ENCODE measurements around the gene HNRNPH3.
"Not testable (repeated sequence)": the region's sequence is repeated elsewhere in the genome, so short reads cannot be mapped to it uniquely, and the experiment has no call there.

HNRNPH3 gene

GRCh38 chr10:68305854-68306253, 26.0 kb upstream of the HNRNPH3 start:
- Histone ChIP-seq H3K4me3 (ENCODE audit: low read length) (no peak overlapping the region), H3K27ac (ENCODE audit: low read length) (no peak overlapping the region), H3K9ac (ENCODE audit: low read depth, low read length) (no peak overlapping the region), H3K9me3 (ENCODE audit: insufficient read depth, low read depth, low read length) (no peaks in the 10 kb centered on the region), H3K4me1 (ENCODE audit: insufficient read depth, low read length) (no peaks in the 10 kb centered on the region), H3K27me3 (ENCODE audit: insufficient read depth, low read length) (no peaks in the 10 kb centered on the region), H3K36me3 (ENCODE audit: insufficient read depth, low read depth, low read length) (no peaks in the 10 kb centered on the region)

GRCh38 chr10:68310531-68310930, 21.3 kb upstream of the HNRNPH3 start:
- no peaks in the 10 kb centered on the region for H3K27me3 ChIP-seq (ENCODE audit: insufficient read depth, low read length)

GRCh38 chr10:68314930-68315329, 16.9 kb upstream of the HNRNPH3 start:
- not testable (repeated sequence) for H3K9ac ChIP-seq (ENCODE audit: low read depth, low read length); H3K36me3 ChIP-seq (ENCODE audit: insufficient read depth, low read depth, low read length); H3K4me1 ChIP-seq (ENCODE audit: insufficient read depth, low read length); H3K27ac ChIP-seq (ENCODE audit: low read length); H3K27me3 ChIP-seq (ENCODE audit: insufficient read depth, low read length); H3K4me3 ChIP-seq (ENCODE audit: low read length)
- H3K9me3 ChIP-seq (ENCODE audit: insufficient read depth, low read depth, low read length), result peaks cover 14% of the 10 kb centered on the region

More at GRCh38 chr10:68310531-68310930, 21.3 kb upstream of the HNRNPH3 start:
- Histone ChIP-seq H3K4me1 (ENCODE audit: insufficient read depth, low read length) (no peaks in the 10 kb centered on the region), H3K9me3 (ENCODE audit: insufficient read depth, low read depth, low read length) (no peaks in the 10 kb centered on the region), H3K27ac (ENCODE audit: low read length) (no peak overlapping the region), H3K36me3 (ENCODE audit: insufficient read depth, low read depth, low read length) (no peaks in the 10 kb centered on the region), H3K9ac (ENCODE audit: low read depth, low read length) (no peak overlapping the region), H3K4me3 (ENCODE audit: low read length) (no peak overlapping the region)

- peaks cover 14% of the 10 kb centered on the region for H3K9me3 ChIP-seq (ENCODE audit: insufficient read depth, low read depth, low read length)
- no peak overlapping the region for H3K4me3 ChIP-seq (ENCODE audit: low read length)
- no peaks in the 10 kb centered on the region for H3K36me3 ChIP-seq (ENCODE audit: insufficient read depth, low read depth, low read length)
- no peaks in the 10 kb centered on the region for H3K4me1 ChIP-seq (ENCODE audit: insufficient read depth, low read length)
- no peak overlapping the region for H3K9ac ChIP-seq (ENCODE audit: low read depth, low read length)
- no peak overlapping the region for H3K27ac ChIP-seq (ENCODE audit: low read length)
- no peaks in the 10 kb centered on the region for H3K27me3 ChIP-seq (ENCODE audit: insufficient read depth, low read length)
Observed at GRCh38 chr10:68315582-68315981, 16.3 kb upstream of the HNRNPH3 start.

DNA sequence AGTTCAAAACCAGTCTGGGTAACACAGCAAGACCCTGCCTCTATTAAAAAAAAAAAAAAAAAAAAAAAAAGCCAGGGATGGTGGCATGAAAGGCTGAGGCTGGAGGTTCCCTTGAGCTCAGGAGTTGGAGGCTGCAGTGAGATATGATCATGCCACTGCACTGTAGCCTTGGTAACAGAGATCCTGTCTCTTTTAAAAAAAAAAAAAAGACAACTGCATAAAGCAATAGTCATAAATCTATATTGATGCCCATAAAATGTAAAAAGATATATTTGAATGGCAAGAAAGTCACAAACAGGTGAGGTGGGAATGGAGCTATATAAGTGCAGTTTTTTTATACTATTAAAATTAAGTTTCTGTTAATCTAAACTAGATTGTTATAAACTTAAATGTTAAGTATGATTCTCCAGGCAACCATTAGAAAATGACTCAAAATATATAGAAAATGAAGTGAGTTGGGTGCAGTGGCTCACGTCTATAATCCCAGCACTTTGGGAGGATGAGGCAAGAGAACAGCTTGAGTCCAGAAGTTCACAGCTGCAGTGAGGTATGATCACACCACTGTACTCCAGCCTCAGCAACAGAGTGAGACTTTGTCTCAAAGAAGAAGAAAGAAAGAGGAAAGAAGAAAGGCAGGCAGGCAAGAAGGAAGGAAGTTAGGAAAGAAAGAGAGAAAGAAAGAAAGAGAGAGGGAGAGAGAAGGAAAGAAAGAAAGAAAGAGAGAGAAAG, 13.4 kb upstream of the HNRNPH3 start:
- Histone ChIP-seq H3K4me1 (ENCODE audit: insufficient read depth, low read length) (no peaks in the 10 kb centered on the region), H3K27ac (ENCODE audit: low read length) (no peak overlapping the region), H3K27me3 (ENCODE audit: insufficient read depth, low read length) (no peaks in the 10 kb centered on the region), H3K9ac (ENCODE audit: low read depth, low read length) (no peak overlapping the region), H3K4me3 (ENCODE audit: low read length) (no peak overlapping the region), H3K36me3 (ENCODE audit: insufficient read depth, low read depth, low read length) (no peaks in the 10 kb centered on the region), H3K9me3 (ENCODE audit: insufficient read depth, low read depth, low read length) (peaks cover 14% of the 10 kb centered on the region)

GRCh38 chr10:68324396-68324795, 7.5 kb upstream of the HNRNPH3 start:
- H3K36me3 ChIP-seq (ENCODE audit: insufficient read depth, low read depth, low read length); H3K27me3 ChIP-seq (ENCODE audit: insufficient read depth, low read length); H3K27ac ChIP-seq (ENCODE audit: low read length); H3K9me3 ChIP-seq (ENCODE audit: insufficient read depth, low read depth, low read length); H3K4me3 ChIP-seq (ENCODE audit: low read length); H3K4me1 ChIP-seq (ENCODE audit: insufficient read depth, low read length); H3K9ac ChIP-seq (ENCODE audit: low read depth, low read length): not testable (repeated sequence)

DNA sequence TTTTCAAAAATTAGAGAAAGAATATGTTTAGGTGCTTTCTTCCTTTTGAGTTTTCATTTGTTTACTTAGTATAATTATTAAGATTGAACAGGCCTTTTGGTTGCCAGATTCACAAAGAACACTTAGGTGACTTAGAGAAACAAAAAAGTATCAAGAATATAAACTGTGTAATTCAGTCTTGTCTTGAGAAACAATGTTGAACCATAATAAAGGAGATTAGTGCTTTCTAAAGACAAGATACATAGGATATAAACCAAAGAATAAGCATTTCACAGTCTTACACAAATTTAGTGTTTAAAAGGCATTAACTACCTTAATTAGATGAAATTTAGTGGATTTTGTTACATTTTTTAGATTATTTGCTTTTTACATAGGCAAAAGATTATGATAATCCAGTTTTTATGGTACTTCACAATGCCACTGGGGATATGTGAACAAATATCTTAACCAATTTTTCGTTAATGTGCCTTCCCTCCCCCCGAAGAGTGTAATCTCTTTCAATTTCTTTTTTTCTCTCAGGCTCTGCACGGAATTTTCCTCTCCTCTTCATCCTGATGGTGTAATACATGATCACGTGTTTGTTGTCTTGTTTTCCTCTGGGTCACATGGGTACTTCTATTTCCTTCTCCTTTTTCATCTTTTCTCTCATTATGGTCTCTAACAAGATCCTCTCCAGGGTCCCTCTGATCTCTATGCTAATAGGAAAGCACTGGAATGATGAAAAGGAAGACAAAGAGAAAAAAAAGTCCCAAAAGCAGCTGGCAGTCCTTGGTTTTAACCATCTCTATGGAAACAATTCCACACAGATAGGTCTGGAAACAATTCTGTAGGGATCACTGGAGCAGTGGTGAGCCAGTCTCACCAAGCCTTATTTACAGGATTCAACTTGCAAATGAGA, 3.7 kb upstream of the HNRNPH3 start:
- no peak overlapping the region for H3K27ac ChIP-seq (ENCODE audit: low read length)

GRCh38 chr10:68329506-68329861, 2.4 kb upstream of the HNRNPH3 start:
- Histone ChIP-seq H3K27ac (ENCODE audit: low read length) (no peak overlapping the region), H3K9me3 (ENCODE audit: insufficient read depth, low read depth, low read length) (no peaks in the 10 kb centered on the region), H3K9ac (ENCODE audit: low read depth, low read length) (no peak overlapping the region), H3K36me3 (ENCODE audit: insufficient read depth, low read depth, low read length) (peaks cover 10% of the 10 kb centered on the region; the same call in 1 of the 2 replicates), H3K27me3 (ENCODE audit: insufficient read depth, low read length) (no peaks in the 10 kb centered on the region), H3K4me3 (ENCODE audit: low read length) (no peak overlapping the region), H3K4me1 (ENCODE audit: insufficient read depth, low read length) (peaks cover 9% of the 10 kb centered on the region; the same call in 1 of the 2 replicates)

More for the DNA sequence above, 3.7 kb upstream of the HNRNPH3 start:
- Histone ChIP-seq H3K9ac (ENCODE audit: low read depth, low read length) (peak overlapping the region; percentile 67; the same call in 1 of the 2 replicates), H3K9me3 (ENCODE audit: insufficient read depth, low read depth, low read length) (no peaks in the 10 kb centered on the region), H3K4me1 (ENCODE audit: insufficient read depth, low read length) (peaks cover 9% of the 10 kb centered on the region; the same call in 1 of the 2 replicates), H3K36me3 (ENCODE audit: insufficient read depth, low read depth, low read length) (0 out of 2 replicates have a peak, but pooled peaks cover 5% of the 10 kb centered on the region), H3K27me3 (ENCODE audit: insufficient read depth, low read length) (no peaks in the 10 kb centered on the region), H3K4me3 (ENCODE audit: low read length) (0 out of 2 replicates have a peak overlapping the region, but pooled peaks have one; percentile 6)

DNA sequence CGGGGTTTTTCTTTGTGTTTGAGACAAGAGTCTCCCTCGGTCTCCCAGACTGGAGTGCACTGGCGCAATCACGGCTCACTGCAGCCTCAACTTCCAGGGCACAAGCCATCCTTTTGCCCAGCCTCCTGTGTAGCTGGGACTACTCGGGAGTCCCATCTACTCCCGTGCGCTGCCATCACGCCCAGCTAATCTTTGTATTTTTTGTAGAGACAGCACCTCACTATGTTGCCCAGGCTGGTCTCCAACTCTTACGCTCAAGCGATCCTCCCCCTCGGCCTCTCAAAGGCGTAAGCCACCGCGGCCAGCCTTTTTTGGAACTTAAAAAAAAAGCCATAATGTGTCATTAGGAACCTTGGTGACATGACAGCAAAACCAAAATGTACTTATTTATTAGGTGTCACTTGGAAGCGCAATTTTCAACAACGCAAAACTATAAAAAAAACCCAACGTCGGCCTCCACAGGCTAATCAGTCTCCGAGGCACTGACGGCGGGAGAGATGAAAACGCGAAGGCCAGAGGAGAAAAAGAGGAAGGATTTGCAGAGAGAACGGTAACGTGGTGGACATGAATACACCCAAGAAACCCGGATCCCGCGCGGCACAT, 911 bp upstream of the HNRNPH3 start:
- Histone ChIP-seq H3K27ac (ENCODE audit: low read length) (peak overlapping the region; percentile 99), H3K27me3 (ENCODE audit: insufficient read depth, low read length) (no peaks in the 10 kb centered on the region), H3K4me1 (ENCODE audit: insufficient read depth, low read length) (peaks cover 19% of the 10 kb centered on the region; the same call in 1 of the 2 replicates)

DNA sequence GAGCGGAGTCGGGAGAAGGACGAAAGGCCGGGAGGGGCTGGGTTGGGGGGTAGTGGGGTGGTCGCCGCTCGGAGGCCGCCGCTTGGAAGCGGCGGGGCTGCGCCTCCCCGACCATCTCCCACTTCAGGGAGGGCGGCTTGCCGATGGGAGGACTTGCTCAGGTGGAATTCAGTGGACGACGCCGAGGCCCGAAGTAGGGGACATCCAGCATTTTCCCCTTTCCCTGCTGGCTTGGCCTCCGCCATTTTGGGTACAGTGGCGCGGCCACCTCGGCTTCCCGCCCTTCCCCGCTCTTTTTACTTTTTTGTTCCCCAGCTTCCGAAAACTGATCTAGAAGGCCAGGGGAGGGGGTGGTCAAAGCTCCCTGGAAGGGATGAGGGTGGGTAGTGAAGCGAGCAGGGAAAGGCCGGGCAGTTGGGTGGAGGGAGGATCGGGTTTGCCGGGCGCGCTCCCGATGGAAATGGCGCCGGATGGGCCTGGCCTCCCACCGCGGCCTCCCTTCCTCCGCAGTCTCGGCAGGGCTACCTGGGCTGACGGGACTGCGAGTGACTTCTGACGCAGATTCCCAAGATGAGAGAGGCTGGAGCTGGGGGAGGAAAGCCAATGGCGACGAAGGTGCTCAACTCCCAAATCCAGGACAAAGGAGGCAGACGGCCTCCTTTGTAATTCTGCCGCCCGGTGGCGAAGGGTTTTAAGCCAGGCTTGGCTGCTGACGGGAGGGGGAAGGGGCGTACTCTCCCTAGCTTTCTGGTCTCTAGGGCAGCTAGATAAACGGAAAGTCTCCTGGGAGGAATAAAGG, 594 bp downstream of the HNRNPH3 start, which contains the start of gene PBLD:
TSS of gene PBLD (minus strand) at position 670 of the 799 bp plus-strand sequence. CDS start 26,084 bp downstream, outside the sequence.
- Histone ChIP-seq H3K27ac (ENCODE audit: low read length) (peak within 1 kb of the TSS; percentile 99), H3K4me3 (ENCODE audit: low read length) (peak within 1 kb of the TSS; percentile 87), H3K9me3 (ENCODE audit: insufficient read depth, low read depth, low read length) (no peaks in the 10 kb centered on the region), H3K36me3 (ENCODE audit: insufficient read depth, low read depth, low read length) (peaks cover 33% of the 10 kb centered on the region), H3K27me3 (ENCODE audit: insufficient read depth, low read length) (no peaks in the 10 kb centered on the region), H3K4me1 (ENCODE audit: insufficient read depth, low read length) (peaks cover 26% of the 10 kb centered on the region; the same call in 1 of the 2 replicates), H3K9ac (ENCODE audit: low read depth, low read length) (peak within 1 kb of the TSS; percentile 100)

More for the DNA sequence above, 911 bp upstream of the HNRNPH3 start:
- peak overlapping the region; percentile 87 for H3K4me3 ChIP-seq (ENCODE audit: low read length)
- peak overlapping the region; percentile 100 for H3K9ac ChIP-seq (ENCODE audit: low read depth, low read length)
- H3K9me3 ChIP-seq (ENCODE audit: insufficient read depth, low read depth, low read length), result no peaks in the 10 kb centered on the region
- peaks cover 19% of the 10 kb centered on the region for H3K36me3 ChIP-seq (ENCODE audit: insufficient read depth, low read depth, low read length)

GRCh38 chr10:68333058-68333395, 1.2 kb downstream of the HNRNPH3 start:
- Histone ChIP-seq H3K36me3 (ENCODE audit: insufficient read depth, low read depth, low read length) (peaks cover 38% of the 10 kb centered on the region), H3K27me3 (ENCODE audit: insufficient read depth, low read length) (no peaks in the 10 kb centered on the region), H3K4me1 (ENCODE audit: insufficient read depth, low read length) (peaks cover 24% of the 10 kb centered on the region; the same call in 1 of the 2 replicates), H3K9ac (ENCODE audit: low read depth, low read length) (peak overlapping the region; percentile 100), H3K9me3 (ENCODE audit: insufficient read depth, low read depth, low read length) (no peaks in the 10 kb centered on the region), H3K27ac (ENCODE audit: low read length) (peak overlapping the region; percentile 99), H3K4me3 (ENCODE audit: low read length) (peak overlapping the region; percentile 87)

Measured in iPS-20b (cell line).